ENCODE results near the gene MAPT. TPM values are rescaled to one million over a fixed set of nuclear protein-coding genes. Genes with fewer than 3 reads are reported as not detected.

The MAPT gene
- total RNA-seq, 1 donor from 2014 or later = 0.28 TPM

GRCh38 chr17:45994987-45995386 lies 100.6 kb downstream of the MAPT start:
- no peaks in the 10 kb centered on the region for H3K4me1 Mint-ChIP-seq (ENCODE audit: unreplicated experiment)
- no peak overlapping the region for H3K27ac Mint-ChIP-seq (ENCODE audit: unreplicated experiment)
- no peak for TF ChIP-seq CTCF (IDR thresholded peaks at IDR 0.05; ENCODE audit: unreplicated experiment)
- peaks cover 5% of the 10 kb centered on the region for H3K27me3 Mint-ChIP-seq (ENCODE audit: unreplicated experiment)
- H3K4me3 Mint-ChIP-seq (ENCODE audit: unreplicated experiment) = no peak overlapping the region
- H3K9me3 Mint-ChIP-seq (ENCODE audit: unreplicated experiment) = no peaks in the 10 kb centered on the region
- no peak for DNase-seq (ENCODE audit: low spot score)
- H3K36me3 Mint-ChIP-seq (ENCODE audit: low read depth, unreplicated experiment) = peaks cover 3% of the 10 kb centered on the region

- H3K27ac Mint-ChIP-seq (ENCODE audit: unreplicated experiment) = no peak overlapping the region
- peaks cover 3% of the 10 kb centered on the region for H3K27me3 Mint-ChIP-seq (ENCODE audit: unreplicated experiment)
- H3K4me3 Mint-ChIP-seq (ENCODE audit: unreplicated experiment) = no peak overlapping the region
- H3K4me1 Mint-ChIP-seq (ENCODE audit: unreplicated experiment) = no peaks in the 10 kb centered on the region
- no peak for TF ChIP-seq CTCF (IDR thresholded peaks at IDR 0.05; ENCODE audit: unreplicated experiment)
- H3K9me3 Mint-ChIP-seq (ENCODE audit: unreplicated experiment) = no peaks in the 10 kb centered on the region
- DNase-seq (ENCODE audit: low spot score) = no peak
- H3K36me3 Mint-ChIP-seq (ENCODE audit: low read depth, unreplicated experiment) = peaks cover 3% of the 10 kb centered on the region
These were observed 101.4 kb downstream of the MAPT start for GRCh38 chr17:45995627-45996270.

- Mint-ChIP-seq H3K4me1 (ENCODE audit: unreplicated experiment) (no peaks in the 10 kb centered on the region), H3K36me3 (ENCODE audit: low read depth, unreplicated experiment) (peaks cover 3% of the 10 kb centered on the region), H3K4me3 (ENCODE audit: unreplicated experiment) (no peak overlapping the region), H3K9me3 (ENCODE audit: unreplicated experiment) (no peaks in the 10 kb centered on the region), H3K27ac (ENCODE audit: unreplicated experiment) (no peak overlapping the region), H3K27me3 (ENCODE audit: unreplicated experiment) (peaks cover 3% of the 10 kb centered on the region)
- DNase-seq (ENCODE audit: low spot score) = no peak
- TF ChIP-seq CTCF (IDR thresholded peaks at IDR 0.05; ENCODE audit: unreplicated experiment) = no peak
These were observed 102.1 kb downstream of the MAPT start for GRCh38 chr17:45996282-45996937.

- Mint-ChIP-seq H3K27ac (ENCODE audit: unreplicated experiment) (no peak overlapping the region), H3K9me3 (ENCODE audit: unreplicated experiment) (no peaks in the 10 kb centered on the region), H3K4me1 (ENCODE audit: unreplicated experiment) (no peaks in the 10 kb centered on the region), H3K36me3 (ENCODE audit: low read depth, unreplicated experiment) (peaks cover 3% of the 10 kb centered on the region), H3K4me3 (ENCODE audit: unreplicated experiment) (no peak overlapping the region), H3K27me3 (ENCODE audit: unreplicated experiment) (peaks cover 6% of the 10 kb centered on the region)
- TF ChIP-seq CTCF (IDR thresholded peaks at IDR 0.05; ENCODE audit: unreplicated experiment) = no peak
- DNase-seq (ENCODE audit: low spot score) = no peak
These were observed 102.8 kb downstream of the MAPT start for GRCh38 chr17:45997166-45997565.

- H3K9me3 Mint-ChIP-seq (ENCODE audit: unreplicated experiment) = no peaks in the 10 kb centered on the region
- H3K27me3 Mint-ChIP-seq (ENCODE audit: unreplicated experiment) = peaks cover 6% of the 10 kb centered on the region
- no peak overlapping the region for H3K27ac Mint-ChIP-seq (ENCODE audit: unreplicated experiment)
- H3K4me1 Mint-ChIP-seq (ENCODE audit: unreplicated experiment) = no peaks in the 10 kb centered on the region
- DNase-seq (ENCODE audit: low spot score) = no peak
- peaks cover 3% of the 10 kb centered on the region for H3K36me3 Mint-ChIP-seq (ENCODE audit: low read depth, unreplicated experiment)
- TF ChIP-seq CTCF (IDR thresholded peaks at IDR 0.05; ENCODE audit: unreplicated experiment) = no peak
- H3K4me3 Mint-ChIP-seq (ENCODE audit: unreplicated experiment) = no peak overlapping the region
These were observed 103.3 kb downstream of the MAPT start for GRCh38 chr17:45997624-45998023.
